ENCODE measurements around the gene NDUFS4. TPM values are rescaled to one million over a fixed set of nuclear protein-coding genes. Genes with fewer than 3 reads are reported as not detected.

NDUFS4 gene
- total and polyA plus RNA-seq, 9 of the 15 experiments (the other 6 are each of a cell fraction or from before 2014, with no cell fraction given) = 68.7 to 313 (median 113) TPM

- peak; percentile 53; the same call in 1 of the 2 replicates for TF ChIP-seq TCF3 (CRISPR knock-in tag; IDR thresholded peaks at IDR 0.05)
- TF ChIP-seq ADNP (tag; IDR thresholded peaks at IDR 0.05) = no peak
- TF ChIP-seq XRCC3 (IDR thresholded peaks at IDR 0.05) = no peak
- no peak for TF ChIP-seq E2F5 (CRISPR knock-in tag; IDR thresholded peaks at IDR 0.05)
- TF ChIP-seq CCNT2 (IDR thresholded peaks at IDR 0.05; ENCODE audit: borderline replicate concordance, extremely low read depth, insufficient read length, low read depth, low read length) = no peak
- TF ChIP-seq CREB3 (tag; conservative IDR thresholded peaks at IDR 0.05; ENCODE audit: low read depth) = 0 out of 2 replicates have a peak, but pooled peaks have one; percentile 55
- peak; percentile 98 for TF ChIP-seq EHMT2 (IDR thresholded peaks at IDR 0.05)
- no peak for TF ChIP-seq NR3C1 (CRISPR knock-in tag; IDR thresholded peaks at IDR 0.05)
- peak; percentile 47 for TF ChIP-seq ARHGAP35 (IDR thresholded peaks at IDR 0.05; ENCODE audit: partially characterized antibody)
- TF ChIP-seq NELFE (IDR thresholded peaks at IDR 0.05; ENCODE audit: insufficient read depth, insufficient read length) = no peak
- peak; percentile 35; the same call in 1 of the 2 replicates for TF ChIP-seq VEZF1 (CRISPR knock-in tag; IDR thresholded peaks at IDR 0.05)
- peak in 1 of 2 experiments; percentile 73 for TF ChIP-seq AFF1 (IDR thresholded peaks at IDR 0.05; ENCODE audit: low read depth in 1 of 2, partially characterized antibody in 2 of 2)
- TF ChIP-seq ZKSCAN1 (IDR thresholded peaks at IDR 0.05; ENCODE audit: low read depth, low read length) = no peak
- peak; percentile 75 for TF ChIP-seq CBFA2T3 (IDR thresholded peaks at IDR 0.05)
- TF ChIP-seq BDP1 (IDR thresholded peaks at IDR 0.05; ENCODE audit: insufficient read depth, insufficient read length) = no peak
- TF ChIP-seq DMBX1 (CRISPR knock-in tag; IDR thresholded peaks at IDR 0.05; ENCODE audit: borderline replicate concordance) = 0 out of 2 replicates have a peak, but pooled peaks have one; percentile 50
- TF ChIP-seq ERF (CRISPR knock-in tag; IDR thresholded peaks at IDR 0.05) = no peak
- TF ChIP-seq ZFP36 (IDR thresholded peaks at IDR 0.05; ENCODE audit: low read depth, low read length, partially characterized antibody) = no peak
- TF ChIP-seq JUN (IDR thresholded peaks at IDR 0.05; ENCODE audit: borderline replicate concordance, low read depth, low read length) = no peak
- no peak for TF ChIP-seq JUN (CRISPR knock-in tag; IDR thresholded peaks at IDR 0.05; ENCODE audit: borderline replicate concordance)
- TF ChIP-seq TAF7 (tag; IDR thresholded peaks at IDR 0.05) = no peak
These were observed 56.6 kb downstream of the NDUFS4 start (continued) for GRCh38 chr5:53616939-53617549.
